Activated naive CD4-positive, alpha-beta T cell treated with anti-CD3 and anti-CD28 coated beads for 36 hours (primary cell): ENCODE results near the gene CCDC178. TPM values are rescaled to one million over a fixed set of nuclear protein-coding genes. Genes with fewer than 3 reads are reported as not detected.

ENCODE experiments used
- CTCF ChIA-PET: fragments of 350-600 bp; sonication (Branson Sonifier 250); formaldehyde crosslinking; loops from one replicate; lab custom pipeline; 2021; ENCODE audit warnings: antibody characterized with exemption; lab: Charles Lee
- DNase-seq: peaks from one replicate; pipeline ENCODE4 v3.0.0-alpha.2; 2020
- H3K27ac Mint-ChIP-seq: one replicate; pipeline ENCODE4 v1.8.0; 2021; ENCODE audit warnings: mild to moderate bottlenecking, mixed read lengths
- H3K27me3 Mint-ChIP-seq: one replicate; pipeline ENCODE4 v1.8.0; 2021; ENCODE audit warnings: low read depth, mixed read lengths
- H3K36me3 Mint-ChIP-seq: one replicate; pipeline ENCODE4 v1.8.0; 2021; ENCODE audit warnings: low read depth, mixed read lengths
- H3K4me1 Mint-ChIP-seq: one replicate; pipeline ENCODE4 v1.8.0; 2021; ENCODE audit warnings: low read depth, mixed read lengths
- H3K4me3 Mint-ChIP-seq: one replicate; pipeline ENCODE4 v1.8.0; 2021; ENCODE audit warnings: mild to moderate bottlenecking, moderate library complexity, mixed read lengths
- H3K9me3 Mint-ChIP-seq: one replicate; pipeline ENCODE4 v1.8.0; 2021; ENCODE audit warnings: mixed read lengths
- intact Hi-C: fragments of 100-400 bp; cut with micrococcal nuclease; formaldehyde crosslinking; loops from one replicate; pipeline ENCODE4 v1.15.1; 2023
- total RNA-seq, 2 experiments: library from RNA; stranded (reverse); gene quantifications; one replicate each; pipeline ENCODE4 v1.2.3, GENCODE V29; 2021

CCDC178 gene
- total RNA-seq, 2 experiments from 2014 or later = not detected

DNA sequence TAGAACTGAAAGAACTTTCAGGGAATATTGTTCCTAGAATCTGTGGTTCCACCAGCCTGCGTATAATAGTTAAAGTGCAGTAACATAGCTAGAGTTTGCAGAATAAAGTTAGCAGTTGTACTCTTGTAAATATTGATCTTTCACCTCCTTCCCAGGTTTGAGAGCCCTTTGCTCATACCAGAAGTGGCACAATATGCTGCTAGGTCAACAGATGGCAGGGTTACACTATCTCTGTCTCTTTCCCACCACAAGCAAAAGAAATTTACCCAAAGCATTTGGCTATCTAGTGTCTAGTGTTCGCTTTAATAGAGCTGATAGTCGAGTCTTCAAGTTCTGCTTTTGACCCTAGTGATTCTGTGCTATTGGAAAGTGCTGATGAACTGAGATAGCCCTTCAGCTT, 548.7 kb downstream of the CCDC178 start:
- intact Hi-C loops = no loop called here
- CTCF ChIA-PET = interaction anchor here (0.6 kb wide), 1 partner anchor 92 kb away, joined by 3 read pairs; no protein-coding TSS in a partner anchor

GRCh38 chr18:32891130-32891529, 549.4 kb downstream of the CCDC178 start:
- Mint-ChIP-seq H3K4me3 (no peak overlapping the region), H3K4me1 (no peaks in the 10 kb centered on the region)

More for the DNA sequence above, 548.7 kb downstream of the CCDC178 start:
- Mint-ChIP-seq H3K27ac (no peak overlapping the region), H3K27me3 (no peaks in the 10 kb centered on the region), H3K9me3 (peaks cover 7% of the 10 kb centered on the region), H3K4me1 (no peaks in the 10 kb centered on the region), H3K4me3 (no peak overlapping the region), H3K36me3 (no peaks in the 10 kb centered on the region)
- DNase-seq = no peak

GRCh38 chr18:32889615-32890593, 550.6 kb downstream of the CCDC178 start:
- Mint-ChIP-seq H3K9me3 (peaks cover 2% of the 10 kb centered on the region), H3K36me3 (no peaks in the 10 kb centered on the region), H3K27ac (no peak overlapping the region), H3K4me3 (no peak overlapping the region), H3K4me1 (no peaks in the 10 kb centered on the region), H3K27me3 (no peaks in the 10 kb centered on the region)
- intact Hi-C loops = no loop called here
- CTCF ChIA-PET = no interaction called here
- no peak for DNase-seq

More at GRCh38 chr18:32891130-32891529, 549.4 kb downstream of the CCDC178 start:
- Mint-ChIP-seq H3K36me3 (no peaks in the 10 kb centered on the region), H3K27me3 (no peaks in the 10 kb centered on the region), H3K9me3 (peaks cover under 1% of the 10 kb centered on the region), H3K27ac (no peak overlapping the region)
- CTCF ChIA-PET = interaction anchor here (0.5 to 0.6 kb wide), 2 partner anchors 91 to 186 kb away, joined by 3 read pairs; no protein-coding TSS in a partner anchor
- DNase-seq = no peak
- intact Hi-C loops = no loop called here

- intact Hi-C loops = no loop called here
- no peaks in the 10 kb centered on the region for H3K27me3 Mint-ChIP-seq
- CTCF ChIA-PET = no interaction called here
Observed at GRCh38 chr18:32888306-32888705, 552.2 kb downstream of the CCDC178 start.

More at GRCh38 chr18:32888306-32888705, 552.2 kb downstream of the CCDC178 start:
- Mint-ChIP-seq H3K4me1 (no peaks in the 10 kb centered on the region), H3K9me3 (peaks cover 2% of the 10 kb centered on the region), H3K27ac (no peak overlapping the region), H3K4me3 (no peak overlapping the region), H3K36me3 (no peaks in the 10 kb centered on the region)
- no peak for DNase-seq

Other genes starting within 250 kb of the CCDC178 start
- gene ASXL3, start 137.5 kb upstream of the CCDC178 start, total RNA-seq = not detected